Activated naive CD4-positive, alpha-beta T cell treated with anti-CD3 and anti-CD28 coated beads, Interleukin-2, amount 50 U/mL, for 24 hours (primary cell): ENCODE data around the gene IGF1.

Source experiments
- H3K27ac Mint-ChIP-seq: one replicate; pipeline ENCODE4 v1.8.0; 2021; ENCODE audit warnings: mild to moderate bottlenecking, mixed read lengths
- H3K27me3 Mint-ChIP-seq: one replicate; pipeline ENCODE4 v1.8.0; 2021; ENCODE audit warnings: mixed read lengths
- H3K36me3 Mint-ChIP-seq: one replicate; pipeline ENCODE4 v1.8.0; 2021; ENCODE audit warnings: mixed read lengths
- H3K4me1 Mint-ChIP-seq: one replicate; pipeline ENCODE4 v1.8.0; 2021; ENCODE audit warnings: mixed read lengths
- H3K4me3 Mint-ChIP-seq: one replicate; pipeline ENCODE4 v1.8.0; 2021; ENCODE audit warnings: mild to moderate bottlenecking, mixed read lengths
- H3K9me3 Mint-ChIP-seq: one replicate; pipeline ENCODE4 v1.8.0; 2021; ENCODE audit warnings: mixed read lengths

The IGF1 gene

DNA sequence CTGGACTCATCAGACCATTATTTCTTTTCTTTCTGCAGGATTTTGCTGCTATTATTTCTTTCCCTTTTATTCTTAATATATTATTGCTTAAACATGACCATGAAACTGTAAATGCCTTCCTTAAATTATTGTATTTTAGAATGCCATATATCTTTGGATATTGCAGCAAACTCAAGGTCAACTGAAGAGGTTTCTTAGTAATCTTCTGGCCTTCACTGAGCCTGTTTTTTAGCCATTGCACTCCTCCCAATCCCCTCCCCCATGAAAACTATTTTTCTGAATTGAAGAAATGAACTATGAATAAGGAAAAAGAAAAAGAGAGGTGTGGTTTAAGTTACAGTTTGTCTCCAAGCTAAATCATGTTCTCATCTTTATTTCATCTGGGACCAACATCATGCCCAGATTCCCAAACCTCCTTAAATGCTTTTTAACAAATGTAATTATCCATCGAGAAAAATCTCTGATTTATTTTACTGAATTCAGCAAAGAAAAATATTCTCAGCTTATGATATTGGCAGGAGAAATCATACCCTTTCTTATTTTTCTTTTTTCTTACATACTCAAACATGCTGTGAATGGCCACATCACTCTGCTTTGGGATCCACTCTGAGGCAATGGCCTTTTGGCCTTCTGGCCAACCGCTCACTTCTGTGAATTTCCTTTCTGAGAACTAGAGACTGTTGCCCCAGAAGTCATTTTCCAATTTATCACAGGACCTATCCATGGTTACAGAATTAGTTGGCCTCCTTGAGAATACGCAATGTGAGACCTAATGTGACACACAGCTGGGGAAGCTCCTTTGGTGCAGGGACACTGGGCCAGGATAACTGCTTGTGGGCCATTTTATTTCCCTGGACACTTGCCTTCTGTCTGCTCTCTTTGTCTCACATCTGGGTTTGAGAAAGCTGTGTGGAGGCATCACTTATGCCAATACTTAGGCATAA, 50.9 kb downstream of the IGF1 start:
- Mint-ChIP-seq H3K4me1 (no peaks in the 10 kb centered on the region), H3K36me3 (no peaks in the 10 kb centered on the region), H3K9me3 (no peaks in the 10 kb centered on the region), H3K27me3 (peaks cover 8% of the 10 kb centered on the region), H3K27ac (no peak overlapping the region), H3K4me3 (no peak overlapping the region)

DNA sequence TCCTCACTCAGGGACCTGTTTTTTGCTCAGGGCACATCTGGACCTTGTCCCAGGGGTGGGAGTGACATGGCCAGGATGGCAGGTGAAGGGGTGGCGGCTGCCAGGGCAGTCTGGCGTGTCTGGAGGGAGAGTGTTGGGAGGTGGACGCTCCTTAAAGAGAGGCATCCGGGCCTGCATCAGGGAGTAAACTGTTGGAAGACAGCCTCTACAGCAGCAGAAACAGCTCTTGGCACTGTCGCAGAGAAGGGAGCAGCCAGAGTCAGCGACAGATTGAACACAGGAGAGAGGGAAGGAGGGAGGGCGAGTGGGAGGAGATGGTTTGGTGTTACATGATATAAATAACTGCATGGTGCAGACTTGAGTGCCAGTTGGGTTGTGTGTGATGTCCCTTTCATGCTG, 52.8 kb downstream of the IGF1 start:
- H3K27ac Mint-ChIP-seq = no peak overlapping the region

DNA sequence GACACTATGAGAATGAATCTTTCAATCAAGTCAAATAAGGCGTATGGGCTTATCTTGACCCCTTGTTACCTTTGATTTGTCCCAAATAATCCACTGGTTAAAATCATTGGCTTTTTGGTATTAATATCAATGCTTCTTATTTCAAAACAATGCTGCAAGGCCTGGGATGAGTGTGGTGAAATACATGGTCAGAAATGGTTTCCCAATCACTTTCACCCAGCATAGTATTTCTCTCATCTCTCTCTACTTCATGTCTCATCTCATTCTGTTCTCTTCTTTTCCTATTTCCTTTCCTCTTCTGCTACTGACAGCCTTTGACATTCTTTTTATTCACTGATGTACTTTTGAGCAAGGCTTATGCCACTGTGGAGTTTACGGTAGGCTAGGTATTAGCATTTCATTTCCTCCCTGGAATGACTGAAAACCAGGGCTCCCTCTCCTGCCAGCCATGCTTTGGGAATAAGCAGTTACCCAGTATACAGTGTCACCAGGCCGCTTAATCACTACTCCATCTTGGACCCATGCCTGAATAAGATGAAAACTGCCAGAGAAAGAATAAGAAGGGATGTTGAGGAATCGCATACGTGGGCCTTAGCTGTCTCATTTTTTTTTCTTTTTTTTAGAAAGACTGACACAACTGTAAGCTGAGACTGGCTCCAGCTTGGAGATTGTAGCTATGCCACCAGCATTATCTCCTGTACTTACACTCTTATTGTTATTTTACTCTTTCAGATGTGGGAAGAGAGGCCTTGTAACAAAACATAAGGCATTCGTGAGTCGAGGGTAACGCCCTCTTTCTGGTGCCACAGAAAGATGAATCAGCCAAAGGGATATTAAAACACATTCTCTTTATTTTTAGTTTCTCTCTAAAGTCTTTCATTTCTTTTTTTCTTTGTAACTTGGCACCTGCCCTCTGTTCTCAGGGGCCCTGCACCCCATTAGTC, 53.5 kb downstream of the IGF1 start:
- Mint-ChIP-seq H3K4me1 (no peaks in the 10 kb centered on the region), H3K36me3 (no peaks in the 10 kb centered on the region)

More for the DNA sequence above, 52.8 kb downstream of the IGF1 start:
- Mint-ChIP-seq H3K27me3 (peaks cover 7% of the 10 kb centered on the region), H3K9me3 (no peaks in the 10 kb centered on the region), H3K4me1 (no peaks in the 10 kb centered on the region), H3K4me3 (no peak overlapping the region), H3K36me3 (no peaks in the 10 kb centered on the region)

DNA sequence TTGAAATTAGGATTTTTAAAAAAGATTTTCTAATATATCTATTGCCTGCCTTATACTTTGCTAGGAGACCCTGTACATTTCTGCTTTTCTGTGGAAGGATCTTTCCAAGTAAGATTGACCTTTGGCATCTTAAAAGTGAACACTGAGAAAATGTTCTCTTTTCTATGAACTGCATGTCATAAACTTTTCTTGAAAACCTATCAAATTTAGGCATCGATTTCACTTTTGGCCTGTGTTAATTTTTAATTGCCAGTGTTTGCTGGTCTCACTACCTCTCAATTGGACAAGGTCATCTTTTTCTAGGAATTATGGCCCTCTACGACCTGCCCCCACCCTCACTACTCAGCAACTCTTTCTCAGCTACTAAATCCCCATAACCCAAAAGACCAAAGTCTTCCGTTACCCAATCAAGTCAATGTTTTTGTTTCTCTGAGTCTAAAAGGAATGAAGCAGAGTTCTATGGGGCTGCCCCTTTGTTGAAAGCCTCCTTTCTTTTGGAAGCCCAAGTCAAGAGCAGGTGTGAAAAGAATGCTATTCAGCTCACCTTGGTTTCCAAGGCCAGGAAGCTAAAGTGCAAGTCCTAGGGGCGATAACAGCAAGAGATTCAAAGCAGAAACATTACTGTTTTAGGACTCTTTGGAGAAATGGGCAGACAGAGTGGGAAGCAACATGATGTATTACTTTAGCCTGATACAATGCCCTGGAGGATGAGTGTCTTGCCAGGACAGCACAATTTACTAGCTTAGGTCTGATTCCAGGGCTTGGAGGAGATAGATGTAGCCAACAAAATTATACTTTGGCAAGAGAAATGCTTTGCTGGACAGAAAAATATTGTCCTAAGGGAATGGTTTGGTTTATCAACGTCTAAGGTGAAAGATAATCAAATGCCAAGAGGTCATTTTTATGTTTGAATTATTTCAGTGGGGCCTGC, 55.0 kb downstream of the IGF1 start:
- Mint-ChIP-seq H3K27ac (no peak overlapping the region), H3K4me3 (no peak overlapping the region), H3K27me3 (peaks cover 5% of the 10 kb centered on the region), H3K4me1 (no peaks in the 10 kb centered on the region), H3K9me3 (no peaks in the 10 kb centered on the region), H3K36me3 (no peaks in the 10 kb centered on the region)

More for the DNA sequence above, 53.5 kb downstream of the IGF1 start:
- H3K4me3 Mint-ChIP-seq = no peak overlapping the region
- peaks cover 4% of the 10 kb centered on the region for H3K27me3 Mint-ChIP-seq
- H3K9me3 Mint-ChIP-seq = no peaks in the 10 kb centered on the region
- H3K27ac Mint-ChIP-seq = no peak overlapping the region

DNA sequence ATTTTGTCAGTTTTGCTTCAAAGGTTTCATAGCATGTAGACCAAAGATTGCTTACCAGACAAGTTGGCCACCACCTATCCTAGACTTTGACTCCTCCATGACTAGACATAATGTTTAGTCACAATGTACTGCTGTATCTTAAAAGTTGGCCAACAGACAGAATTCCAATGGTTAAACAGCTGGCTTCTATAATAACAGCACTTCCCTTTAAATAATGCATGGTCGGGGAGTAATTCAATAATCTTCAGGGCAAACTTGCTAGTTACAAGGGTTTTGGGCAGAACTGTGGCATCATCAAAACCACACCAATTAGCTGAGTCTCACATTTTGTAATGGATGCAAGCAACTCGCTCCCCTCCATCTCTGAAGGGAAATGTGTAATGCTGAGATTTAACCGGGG, 56.9 kb downstream of the IGF1 start:
- no peak overlapping the region for H3K4me3 Mint-ChIP-seq
- H3K9me3 Mint-ChIP-seq = no peaks in the 10 kb centered on the region

DNA sequence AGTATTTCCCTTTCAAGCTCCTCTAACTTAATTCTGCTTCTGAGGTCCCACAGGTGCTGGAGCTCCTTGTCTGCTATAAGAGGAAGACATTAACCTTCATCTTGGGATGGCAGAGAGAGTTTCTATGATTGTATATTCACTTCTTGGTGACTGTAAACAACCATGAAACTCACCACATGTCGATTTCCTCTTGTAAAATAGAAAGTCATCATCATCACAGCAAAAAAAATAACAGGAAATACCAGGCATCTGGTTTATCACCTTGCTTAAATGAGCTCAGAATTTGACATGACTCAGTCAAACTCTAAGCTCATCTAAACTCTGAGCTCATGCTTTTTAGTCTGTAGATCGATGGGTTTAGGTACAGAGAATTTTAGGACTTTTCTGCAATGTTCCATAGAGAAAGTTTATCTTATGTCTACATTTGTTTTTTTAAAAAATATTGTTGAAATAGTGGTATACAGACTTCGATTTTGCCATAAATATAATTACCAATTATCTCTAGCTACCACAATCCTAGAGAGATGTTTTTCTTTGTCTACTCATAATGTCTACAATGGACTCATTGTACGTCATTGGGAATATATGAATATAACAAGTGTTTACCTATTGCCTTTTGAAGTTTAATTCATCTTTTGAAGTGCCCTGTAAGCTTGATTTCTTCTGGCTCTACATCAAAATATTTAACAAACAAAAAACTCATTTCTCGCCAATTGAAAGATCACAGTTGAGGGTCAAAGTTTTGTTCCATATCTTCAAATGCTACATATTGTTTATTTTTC, 58.4 kb downstream of the IGF1 start:
- Mint-ChIP-seq H3K4me3 (no peak overlapping the region), H3K4me1 (no peaks in the 10 kb centered on the region), H3K27me3 (peaks cover 6% of the 10 kb centered on the region), H3K36me3 (no peaks in the 10 kb centered on the region), H3K9me3 (no peaks in the 10 kb centered on the region), H3K27ac (no peak overlapping the region)

More for the DNA sequence above, 56.9 kb downstream of the IGF1 start:
- Mint-ChIP-seq H3K27ac (no peak overlapping the region), H3K36me3 (no peaks in the 10 kb centered on the region), H3K4me1 (no peaks in the 10 kb centered on the region), H3K27me3 (peaks cover 7% of the 10 kb centered on the region)

DNA sequence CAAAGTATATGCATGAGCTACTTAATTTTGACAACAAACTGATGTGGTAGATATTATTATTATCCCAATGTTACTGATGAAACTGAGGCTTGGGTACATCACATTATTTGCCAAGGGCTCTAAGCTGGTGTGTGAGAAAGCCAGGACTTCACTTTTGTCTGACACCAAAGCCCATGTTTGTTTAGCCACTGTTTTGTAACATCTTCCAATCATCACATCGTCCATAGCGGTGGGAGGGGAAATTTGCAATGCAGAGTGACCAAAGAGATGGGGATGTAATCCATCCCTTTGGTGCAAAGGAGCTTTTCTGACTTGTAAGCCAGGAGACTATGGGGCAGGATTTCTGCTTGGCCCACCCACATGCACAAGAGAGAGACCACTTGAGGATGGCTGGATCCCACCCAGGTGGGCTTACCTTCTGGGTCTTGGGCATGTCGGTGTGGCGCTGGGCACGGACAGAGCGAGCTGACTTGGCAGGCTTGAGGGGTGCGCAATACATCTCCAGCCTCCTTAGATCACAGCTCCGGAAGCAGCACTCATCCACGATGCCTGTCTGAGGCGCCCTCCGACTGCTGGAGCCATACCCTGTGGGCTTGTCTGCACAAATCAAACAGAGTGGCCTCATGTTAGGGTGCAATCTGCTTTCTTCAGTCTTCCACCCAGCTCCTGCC, 61.1 kb downstream of the IGF1 start:
- H3K27ac Mint-ChIP-seq = no peak overlapping the region
- H3K4me3 Mint-ChIP-seq = no peak overlapping the region
- H3K27me3 Mint-ChIP-seq = peaks cover 7% of the 10 kb centered on the region
- H3K36me3 Mint-ChIP-seq = no peaks in the 10 kb centered on the region
- peaks cover 5% of the 10 kb centered on the region for H3K9me3 Mint-ChIP-seq
- H3K4me1 Mint-ChIP-seq = no peaks in the 10 kb centered on the region

DNA sequence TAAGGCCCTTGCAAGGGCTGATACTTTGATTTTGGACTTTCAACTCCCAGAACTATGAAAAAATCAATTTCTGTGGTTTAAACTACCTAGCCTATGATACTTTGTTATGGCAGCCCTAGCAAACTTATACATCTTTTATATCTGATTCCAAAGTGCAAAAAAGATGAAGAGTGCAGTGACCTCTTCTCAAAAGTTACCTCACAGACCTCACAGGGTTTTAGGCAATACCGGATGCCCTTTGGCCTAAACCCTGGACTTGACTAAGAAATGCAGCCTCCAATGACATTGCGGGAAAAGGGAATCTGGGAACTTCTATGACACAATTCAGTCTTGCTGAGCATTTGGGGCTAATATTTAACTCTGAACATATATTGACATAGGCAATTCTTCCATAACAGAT, 63.3 kb downstream of the IGF1 start:
- Mint-ChIP-seq H3K4me1 (no peaks in the 10 kb centered on the region), H3K36me3 (no peaks in the 10 kb centered on the region), H3K27ac (no peak overlapping the region), H3K4me3 (no peak overlapping the region), H3K9me3 (peaks cover 5% of the 10 kb centered on the region), H3K27me3 (peaks cover 8% of the 10 kb centered on the region)

DNA sequence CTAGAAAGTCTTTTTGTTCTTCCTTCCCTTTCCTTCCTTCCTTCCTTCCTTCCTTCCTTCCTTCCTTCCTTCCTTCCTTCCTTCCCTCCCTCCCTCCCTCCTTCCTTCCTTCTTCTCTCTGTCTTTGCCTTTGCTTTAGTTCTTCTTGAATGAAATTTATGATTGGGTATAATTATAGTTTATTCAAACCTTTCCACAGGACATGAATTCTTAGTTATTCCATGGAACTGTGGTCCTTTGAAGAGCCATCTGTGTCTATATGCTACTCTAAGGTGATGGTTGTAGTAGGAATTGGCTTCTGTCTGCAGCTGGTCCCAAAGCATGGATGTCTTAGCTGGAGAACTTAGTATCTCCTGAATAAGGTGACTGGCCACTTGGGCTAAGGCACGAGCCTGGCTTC, 64.8 kb downstream of the IGF1 start:
- peaks cover 5% of the 10 kb centered on the region for H3K9me3 Mint-ChIP-seq
- H3K4me1 Mint-ChIP-seq = no peaks in the 10 kb centered on the region
- peaks cover 7% of the 10 kb centered on the region for H3K27me3 Mint-ChIP-seq
- H3K4me3 Mint-ChIP-seq = no peak overlapping the region
- no peaks in the 10 kb centered on the region for H3K36me3 Mint-ChIP-seq
- H3K27ac Mint-ChIP-seq = no peak overlapping the region

DNA sequence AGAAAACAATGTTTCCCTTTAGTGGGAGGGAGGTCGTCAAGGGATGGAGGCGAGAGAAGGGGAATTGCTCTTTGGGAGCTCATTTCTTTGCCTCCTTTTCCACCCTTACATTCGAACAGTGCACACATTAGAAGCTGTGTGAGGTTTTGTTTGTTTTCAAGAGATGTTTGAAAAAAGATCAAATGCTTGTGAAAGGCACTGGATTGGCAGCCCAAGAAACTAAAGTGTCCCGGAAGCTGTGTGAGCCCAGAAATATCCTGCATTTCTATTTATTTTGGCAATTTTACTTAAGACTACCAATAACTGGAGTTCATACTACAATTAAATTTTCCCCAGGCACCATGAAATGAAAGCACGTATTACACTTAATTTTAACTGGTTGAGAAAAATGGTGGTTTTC, 67.0 kb downstream of the IGF1 start:
- no peak overlapping the region for H3K4me3 Mint-ChIP-seq

DNA sequence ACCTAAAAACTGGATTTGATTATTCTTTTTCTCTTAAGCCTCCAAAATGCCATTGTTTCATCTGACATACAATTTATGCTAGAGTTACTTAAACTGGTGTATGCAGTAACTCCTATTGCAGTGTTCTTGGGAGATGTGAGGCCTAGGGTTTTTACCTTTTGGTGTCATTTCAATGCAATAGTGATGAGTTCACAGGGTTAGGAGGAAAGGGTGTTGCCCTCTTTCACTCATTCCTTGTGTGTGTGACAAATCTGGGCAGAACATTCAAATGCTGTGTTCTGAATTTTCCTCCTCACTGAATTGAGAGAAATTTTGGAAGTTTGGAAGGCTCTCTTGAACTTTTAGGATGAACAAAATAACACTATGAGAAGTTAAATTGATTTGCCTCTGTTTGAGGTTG, 69.9 kb downstream of the IGF1 start:
- Mint-ChIP-seq H3K36me3 (no peaks in the 10 kb centered on the region), H3K27me3 (peaks cover 1% of the 10 kb centered on the region)

More for the DNA sequence above, 67.0 kb downstream of the IGF1 start:
- H3K27me3 Mint-ChIP-seq = peaks cover 5% of the 10 kb centered on the region
- H3K36me3 Mint-ChIP-seq = no peaks in the 10 kb centered on the region
- H3K9me3 Mint-ChIP-seq = peaks cover 5% of the 10 kb centered on the region
- no peak overlapping the region for H3K27ac Mint-ChIP-seq
- H3K4me1 Mint-ChIP-seq = no peaks in the 10 kb centered on the region

DNA sequence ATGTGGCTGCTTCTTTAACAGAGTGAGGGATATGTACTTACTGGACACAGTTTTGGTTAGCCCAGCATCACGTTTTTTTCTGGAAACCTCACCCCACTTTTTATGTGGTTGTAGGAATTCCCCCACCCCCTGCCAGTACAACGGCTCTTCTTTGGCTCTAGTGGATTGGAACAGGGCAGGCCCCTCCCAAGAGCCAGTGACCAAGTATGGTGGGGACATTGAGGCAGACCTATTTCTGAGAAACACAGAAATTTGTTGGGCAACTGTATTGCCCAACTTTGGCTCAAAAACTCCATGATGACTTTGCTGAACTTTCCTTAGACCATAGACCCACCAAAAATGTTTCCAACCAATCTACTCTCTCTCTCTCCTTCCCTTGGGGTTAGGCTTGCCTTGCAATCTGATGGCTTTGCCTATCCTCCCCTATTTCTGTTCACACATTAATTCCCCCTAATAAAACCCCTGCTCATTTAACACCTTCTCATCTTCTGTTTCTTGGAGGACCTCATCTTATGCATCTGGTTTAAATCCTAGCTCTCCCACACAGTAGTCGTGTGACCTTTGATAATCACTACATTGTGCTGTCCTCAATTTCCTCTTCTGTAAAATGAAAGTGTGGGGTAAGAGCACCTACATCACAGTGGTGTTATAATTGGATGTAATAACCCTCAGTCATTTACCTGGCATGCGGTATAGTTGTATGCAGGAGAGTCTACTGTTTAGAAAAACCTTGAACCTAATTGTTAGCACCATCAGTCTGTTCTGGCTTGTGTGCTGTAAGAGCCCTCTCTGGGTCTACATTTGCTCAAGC, 71.7 kb downstream of the IGF1 start:
- Mint-ChIP-seq H3K36me3 (peaks cover 2% of the 10 kb centered on the region), H3K4me3 (peak overlapping the region; percentile 1), H3K27me3 (peaks cover 3% of the 10 kb centered on the region), H3K9me3 (no peaks in the 10 kb centered on the region), H3K27ac (no peak overlapping the region), H3K4me1 (no peaks in the 10 kb centered on the region)

More for the DNA sequence above, 69.9 kb downstream of the IGF1 start:
- no peaks in the 10 kb centered on the region for H3K4me1 Mint-ChIP-seq
- no peaks in the 10 kb centered on the region for H3K9me3 Mint-ChIP-seq
- H3K27ac Mint-ChIP-seq = peak overlapping the region; percentile 8
- H3K4me3 Mint-ChIP-seq = no peak overlapping the region

DNA sequence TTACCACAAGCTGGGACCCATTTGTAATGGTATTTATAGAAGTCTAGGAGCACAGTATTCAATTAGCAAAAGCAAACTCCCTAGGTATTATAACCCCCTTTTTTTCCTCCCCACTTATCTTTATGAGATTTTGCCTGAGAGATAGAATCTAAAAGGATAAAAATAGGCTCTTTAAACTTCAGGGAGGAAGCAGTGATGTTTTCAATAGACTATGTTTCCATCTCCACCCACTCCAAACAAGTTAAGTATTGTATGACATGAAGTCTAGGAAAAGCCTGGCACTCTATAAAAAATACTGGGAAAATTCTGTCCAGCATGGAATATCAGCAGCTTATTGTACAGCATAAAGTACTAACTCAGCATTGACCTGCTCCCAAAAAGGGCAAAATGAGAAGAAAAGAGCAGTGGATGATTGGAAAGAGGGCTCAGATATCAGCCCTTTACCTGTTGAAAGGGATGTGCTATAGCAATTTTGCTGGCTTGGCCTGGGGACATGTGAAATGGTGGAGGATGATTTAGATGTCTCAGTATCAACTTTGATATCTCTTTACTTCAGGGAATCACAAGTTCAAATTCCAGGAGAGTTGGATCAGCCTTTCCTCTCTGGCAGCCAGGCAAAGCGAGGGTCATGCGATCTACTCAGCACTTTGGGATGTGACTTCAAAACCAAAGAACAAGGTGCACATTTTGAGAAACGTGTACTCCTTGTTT, 72.4 kb downstream of the IGF1 start:
- no peaks in the 10 kb centered on the region for H3K4me1 Mint-ChIP-seq
- H3K4me3 Mint-ChIP-seq = no peak overlapping the region
- no peaks in the 10 kb centered on the region for H3K9me3 Mint-ChIP-seq
- H3K27ac Mint-ChIP-seq = no peak overlapping the region
- peaks cover 3% of the 10 kb centered on the region for H3K27me3 Mint-ChIP-seq
- H3K36me3 Mint-ChIP-seq = peaks cover 2% of the 10 kb centered on the region
